HTERT RPE-1 (cell line): Measurements from ENCODE around the gene ZC3H4.
"Not testable (repeated sequence)": the region's sequence is repeated elsewhere in the genome, so short reads cannot be mapped to it uniquely, and the experiment has no call there.

ENCODE experiments used
- in situ Hi-C: fragments of 300-500 bp; cut with MboI; formaldehyde crosslinking; loops from 4 replicates; pipeline ENCODE4 v1.14.3; 2020; ENCODE audit warnings: low sequenced_read_pairs

Gene ZC3H4

DNA sequence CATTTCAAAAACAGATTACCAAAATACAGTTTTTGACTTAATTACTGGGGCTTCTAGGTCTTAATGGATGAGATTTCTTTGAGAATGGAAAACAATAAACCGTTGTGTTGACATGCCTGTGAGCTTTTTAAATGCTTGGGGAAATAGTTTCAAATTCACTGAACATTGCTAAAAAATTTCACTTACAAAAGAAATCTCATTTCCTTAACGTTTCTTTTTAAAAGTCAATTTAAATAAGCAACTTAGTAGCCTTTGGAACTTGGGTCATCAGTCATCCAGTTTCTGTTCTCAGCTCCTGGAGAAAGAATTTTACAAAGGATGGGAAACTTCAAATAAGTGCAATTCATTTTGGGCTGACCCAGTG lies 4.4 kb downstream of the ZC3H4 start:
- in situ Hi-C loops: no loop called here

DNA sequence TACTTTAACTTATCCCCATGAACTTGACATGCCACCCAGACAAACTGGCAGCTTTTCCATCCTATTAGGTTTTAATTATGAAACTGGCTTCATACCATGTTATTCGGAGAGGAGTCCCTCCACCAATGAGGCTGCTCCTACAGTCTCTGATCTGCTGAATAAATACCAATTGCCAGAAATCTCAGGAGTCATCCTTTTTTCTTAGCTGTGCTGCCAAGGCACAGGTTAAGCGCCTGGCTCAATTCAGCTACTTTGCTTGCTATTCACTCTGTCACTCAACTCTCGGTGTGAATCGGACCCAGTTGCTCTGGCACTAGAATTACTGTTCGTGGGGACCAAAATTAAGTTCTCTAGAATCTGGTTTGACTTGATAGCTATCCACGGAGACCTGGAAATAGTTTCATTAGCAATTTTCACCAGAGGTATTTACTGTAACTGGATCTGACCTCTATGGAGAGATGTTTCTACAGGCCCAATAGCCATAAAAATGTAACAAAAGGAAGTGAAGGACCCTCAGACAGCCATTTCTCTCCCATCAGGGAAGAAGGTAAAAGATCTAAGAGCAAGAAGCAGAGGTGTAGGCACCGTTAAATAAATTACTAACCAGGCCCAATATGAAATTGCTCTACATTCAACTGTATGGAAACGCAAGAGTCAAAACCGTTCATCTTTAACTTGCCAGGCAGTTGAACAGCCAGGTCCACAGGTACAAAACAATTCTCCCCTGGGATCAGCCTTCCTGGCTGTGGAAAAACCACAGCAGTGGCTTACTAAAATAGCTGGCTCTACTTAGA lies 5.4 kb downstream of the ZC3H4 start:
- in situ Hi-C loops: no loop called here

DNA sequence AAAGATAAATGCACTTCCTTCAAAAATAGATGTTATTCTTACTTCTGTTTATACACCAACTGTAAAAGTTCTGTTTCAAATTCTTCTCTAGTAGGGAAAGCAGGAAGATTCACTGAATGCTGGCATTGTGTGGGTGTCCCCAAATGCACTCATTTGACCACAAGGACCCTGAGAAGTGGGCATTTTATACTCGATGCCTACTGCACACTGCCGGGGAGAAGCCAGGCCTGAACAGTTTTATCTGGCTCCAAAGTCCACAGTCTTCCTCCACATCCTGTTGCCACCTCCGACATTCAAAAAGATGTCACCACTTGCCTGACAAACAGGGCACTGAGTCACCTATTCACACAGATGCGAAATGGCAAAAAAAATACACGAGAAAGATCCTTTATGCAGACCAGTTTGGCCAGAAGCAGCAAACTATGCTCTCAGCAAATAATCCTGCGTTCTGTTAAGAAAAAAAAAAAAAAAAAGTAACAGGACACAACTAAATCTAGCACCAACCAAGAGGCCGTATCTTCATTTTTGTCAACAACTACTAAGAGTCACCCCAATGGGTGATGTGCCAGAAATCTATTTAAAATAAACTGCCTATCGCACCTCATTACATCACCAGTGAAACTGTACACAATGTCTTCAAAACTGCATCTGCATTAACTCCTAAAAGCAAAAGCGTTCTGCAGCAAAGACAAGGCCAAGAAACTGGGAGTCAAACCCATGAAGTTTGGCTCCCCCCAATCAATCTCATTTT lies 6.2 kb downstream of the ZC3H4 start:
- in situ Hi-C loops: no loop called here

DNA sequence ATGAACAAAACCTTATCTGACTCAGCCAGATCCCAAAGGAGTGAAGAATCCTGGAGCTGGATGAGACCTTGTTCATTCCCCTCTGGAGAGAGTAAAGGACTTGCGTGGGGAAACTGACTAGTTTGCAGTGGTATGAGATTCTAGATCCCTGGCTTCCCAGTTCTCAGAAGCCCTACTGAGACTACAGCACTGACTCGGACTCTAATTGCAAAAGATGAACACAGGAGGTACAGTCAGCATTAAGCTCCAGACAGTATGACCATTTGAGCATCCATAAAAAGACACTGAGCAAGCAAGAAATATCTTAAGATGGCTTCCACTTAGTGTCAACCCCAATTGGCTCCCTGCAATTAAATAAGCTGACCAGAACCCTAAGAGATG lies 6.8 kb downstream of the ZC3H4 start:
- in situ Hi-C loops: no loop called here

DNA sequence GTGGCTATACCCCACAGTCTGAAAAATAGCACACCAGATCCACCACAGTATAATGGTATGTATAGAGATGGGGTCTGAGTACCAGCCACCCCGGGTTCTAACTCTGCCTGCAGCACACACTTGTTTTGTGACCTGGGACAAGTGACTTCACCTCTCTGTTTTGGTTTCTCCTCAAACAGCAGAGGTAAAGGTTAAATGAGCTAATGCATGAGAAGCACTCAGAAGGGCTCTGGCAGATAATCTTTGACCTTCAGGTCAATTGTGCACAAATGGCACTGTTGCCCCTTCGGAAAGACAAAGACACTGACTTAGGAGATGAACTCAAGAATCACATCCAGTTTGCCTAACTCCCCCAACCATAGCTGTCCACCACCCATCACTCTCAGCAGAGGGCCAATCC lies 7.7 kb downstream of the ZC3H4 start:
- in situ Hi-C loops: no loop called here

DNA sequence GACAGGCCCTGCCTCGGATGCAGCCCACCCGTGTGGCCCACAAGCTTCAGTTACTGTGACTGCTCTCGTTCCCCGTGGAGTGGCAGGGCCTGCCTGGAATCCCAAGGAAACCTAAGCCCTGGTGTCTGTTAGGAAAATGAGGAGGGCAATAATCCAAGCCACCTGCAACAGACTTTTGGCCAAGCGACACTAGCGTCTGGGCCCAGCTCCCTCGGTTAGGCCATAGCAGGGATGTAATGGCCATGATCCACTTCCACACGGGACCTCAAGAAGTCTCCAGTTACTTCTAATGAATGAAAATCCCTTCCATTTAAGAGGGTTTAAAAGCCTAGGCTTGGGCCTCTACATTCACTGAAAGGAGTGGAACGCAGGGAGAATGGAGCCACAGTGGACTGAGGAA lies 8.9 kb downstream of the ZC3H4 start:
- in situ Hi-C loops: no loop called here

DNA sequence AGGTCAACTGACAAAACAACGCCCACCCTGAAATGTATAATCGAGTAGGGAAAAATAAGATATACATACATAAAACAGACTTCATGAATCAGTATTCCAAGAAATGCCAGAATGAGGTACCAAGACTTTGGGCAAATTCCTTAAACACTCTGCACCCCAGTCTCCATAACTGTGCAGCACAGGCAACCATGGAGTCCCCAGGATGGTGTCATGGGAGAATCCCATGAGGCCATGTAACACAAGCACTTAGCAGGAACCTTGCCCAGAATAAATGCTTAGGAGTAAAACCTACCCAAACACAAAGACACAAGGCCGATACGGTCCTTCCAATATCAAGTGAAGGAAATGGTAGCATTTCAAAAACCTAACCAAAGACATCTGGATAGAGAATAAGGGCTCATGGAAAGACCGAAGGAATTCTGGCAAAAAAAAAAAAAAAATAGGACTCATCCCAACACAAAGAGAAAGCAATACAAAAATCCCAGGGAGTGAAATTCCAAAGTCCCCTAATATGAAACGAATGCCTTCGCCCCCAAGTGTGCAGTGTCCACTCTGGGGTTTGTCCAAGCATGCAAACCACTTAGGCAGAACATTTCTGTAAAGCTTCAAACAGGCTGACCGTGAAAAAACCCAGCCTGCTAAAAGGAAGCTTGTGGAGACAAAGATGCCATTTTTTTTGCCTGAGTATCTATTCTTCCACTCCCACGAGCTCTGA lies 11.1 kb downstream of the ZC3H4 start:
- in situ Hi-C loops: no loop called here

DNA sequence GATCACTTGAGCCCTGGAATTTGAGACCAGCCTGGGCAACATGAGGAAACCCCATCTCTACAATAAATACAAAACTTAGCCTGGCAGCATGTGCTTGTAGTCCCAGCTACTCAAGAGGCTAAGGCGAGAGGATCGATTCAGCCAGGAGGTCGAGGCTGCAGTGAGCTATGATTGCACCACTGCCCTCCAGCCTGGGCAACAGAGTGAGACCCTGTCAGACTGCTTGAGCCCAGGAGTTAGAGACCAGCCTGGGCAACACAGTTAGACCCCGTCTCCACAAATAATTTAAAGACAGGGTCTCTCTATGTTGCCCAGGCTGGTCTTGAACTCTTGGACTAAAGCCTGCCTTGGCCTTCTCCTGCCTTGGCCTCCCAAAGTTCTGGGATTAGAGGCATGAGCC lies 12.5 kb downstream of the ZC3H4 start:
- in situ Hi-C loops: not testable (repeated sequence)

DNA sequence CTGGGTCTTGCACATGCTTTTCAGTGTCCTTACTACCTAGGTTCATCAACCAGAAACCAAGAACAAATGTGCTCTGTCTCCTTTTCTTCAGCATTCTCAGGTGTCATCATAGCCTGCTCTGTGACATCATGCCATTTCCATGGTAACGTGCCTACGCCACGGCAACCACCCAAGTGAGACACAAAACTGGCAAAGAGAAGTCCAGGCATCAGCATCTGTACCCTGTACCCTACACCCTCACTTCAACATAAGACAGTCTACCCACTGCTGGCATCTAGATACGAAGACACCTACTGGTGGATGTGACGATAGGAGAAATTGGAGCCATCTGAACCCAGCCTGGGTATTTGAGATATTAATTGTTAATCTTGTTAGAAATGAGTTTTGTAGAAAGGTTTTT lies 13.3 kb downstream of the ZC3H4 start:
- in situ Hi-C loops: no loop called here

DNA sequence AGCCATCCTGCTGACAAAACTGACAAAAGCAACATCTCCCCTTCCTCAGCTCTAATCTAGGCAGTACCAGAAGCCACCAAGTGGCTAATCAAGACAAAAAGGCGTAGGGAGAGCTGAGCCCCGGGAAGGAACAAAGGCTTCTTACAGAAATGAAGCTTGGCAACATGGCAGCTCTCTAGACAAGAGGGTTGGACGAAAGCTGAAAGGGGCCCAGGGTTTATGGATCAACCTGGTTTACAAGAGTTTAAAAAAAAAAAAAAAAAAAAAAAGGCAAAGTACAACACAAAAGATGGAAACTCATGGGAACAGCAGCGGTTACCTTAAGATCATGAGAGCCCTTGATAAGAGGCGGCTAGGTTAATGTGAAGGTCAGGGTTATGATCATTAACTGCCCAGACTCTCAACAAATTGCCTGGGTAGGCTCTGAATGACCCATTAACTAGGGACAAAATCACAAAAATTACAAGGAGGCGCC lies 14.0 kb downstream of the ZC3H4 start:
- in situ Hi-C loops: no loop called here

DNA sequence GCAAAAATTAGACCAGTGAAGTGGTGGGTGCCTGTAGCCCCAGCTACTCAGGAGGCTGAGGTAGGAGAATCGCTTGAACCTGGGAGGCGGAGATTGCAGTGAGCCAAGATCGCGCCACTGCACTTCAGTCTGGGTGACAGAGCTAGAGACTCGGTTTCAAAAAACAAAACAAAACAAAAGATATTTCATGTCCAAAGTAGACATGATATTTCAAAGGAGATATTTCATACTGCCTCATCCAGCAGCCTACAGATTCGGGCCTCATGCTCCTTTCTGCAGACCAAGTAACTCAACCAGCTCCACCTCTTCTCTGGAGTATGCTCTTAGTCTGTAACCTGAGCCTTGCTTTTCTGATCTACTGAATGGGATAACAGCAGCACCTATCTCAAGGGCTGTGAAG lies 15.0 kb downstream of the ZC3H4 start:
- in situ Hi-C loops: no loop called here

DNA sequence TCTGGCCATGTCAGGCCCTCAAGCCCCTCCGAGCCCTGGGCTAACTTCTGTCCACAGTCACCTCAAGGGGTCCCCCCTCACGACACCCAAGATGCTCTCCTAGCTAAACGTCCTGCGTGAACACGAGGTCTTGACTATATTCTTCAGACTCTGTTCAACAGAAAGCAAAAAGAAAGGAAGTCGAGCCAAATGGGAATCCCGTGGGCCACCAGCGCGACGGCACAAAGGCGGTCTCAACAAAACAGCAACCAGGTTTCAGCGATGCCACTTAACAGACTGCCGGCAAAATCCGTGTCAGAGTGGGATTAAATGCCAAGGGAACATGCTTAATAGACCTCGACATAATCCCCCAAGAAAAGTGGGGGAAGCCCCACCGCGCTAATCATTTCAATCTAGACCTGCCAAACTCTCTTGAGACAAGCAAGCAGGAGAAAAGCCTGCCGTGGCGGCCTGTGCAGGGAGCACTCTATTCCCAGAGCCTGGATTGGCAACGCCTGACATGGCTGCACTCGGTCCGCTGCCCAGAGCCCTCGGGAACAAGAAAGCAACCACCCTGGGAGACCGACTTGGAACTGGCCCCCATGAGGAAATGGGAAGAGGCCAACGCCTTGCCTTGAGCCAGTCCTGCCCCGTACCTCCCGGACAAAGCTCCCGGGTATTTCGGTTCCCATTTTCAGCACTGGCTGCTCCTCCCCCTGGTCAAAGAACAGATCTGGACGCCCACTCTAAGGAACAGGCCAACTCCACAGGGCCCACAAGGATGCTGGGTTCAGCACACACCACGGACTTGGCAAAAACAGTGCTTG lies 16.0 kb downstream of the ZC3H4 start:
- in situ Hi-C loops: no loop called here

DNA sequence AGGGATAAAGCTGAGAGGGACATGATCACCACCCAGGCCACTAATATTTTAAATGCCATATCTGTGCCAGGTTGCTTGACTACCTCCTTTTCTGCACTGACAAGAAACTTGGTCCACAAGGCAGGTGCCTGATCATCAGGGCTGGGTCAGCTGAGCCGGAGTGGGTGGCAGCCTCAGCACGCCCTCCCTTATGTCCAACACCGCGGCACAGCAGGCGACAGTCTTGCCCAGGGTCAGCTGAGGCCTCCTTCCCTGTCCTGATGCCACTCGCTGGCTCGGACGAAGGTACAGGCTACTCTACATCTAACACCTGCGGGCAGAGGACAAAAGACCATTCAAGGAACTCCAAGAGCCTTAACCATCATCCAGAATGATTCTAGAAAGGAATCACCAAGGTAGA lies 16.9 kb downstream of the ZC3H4 start:
- in situ Hi-C loops: no loop called here

DNA sequence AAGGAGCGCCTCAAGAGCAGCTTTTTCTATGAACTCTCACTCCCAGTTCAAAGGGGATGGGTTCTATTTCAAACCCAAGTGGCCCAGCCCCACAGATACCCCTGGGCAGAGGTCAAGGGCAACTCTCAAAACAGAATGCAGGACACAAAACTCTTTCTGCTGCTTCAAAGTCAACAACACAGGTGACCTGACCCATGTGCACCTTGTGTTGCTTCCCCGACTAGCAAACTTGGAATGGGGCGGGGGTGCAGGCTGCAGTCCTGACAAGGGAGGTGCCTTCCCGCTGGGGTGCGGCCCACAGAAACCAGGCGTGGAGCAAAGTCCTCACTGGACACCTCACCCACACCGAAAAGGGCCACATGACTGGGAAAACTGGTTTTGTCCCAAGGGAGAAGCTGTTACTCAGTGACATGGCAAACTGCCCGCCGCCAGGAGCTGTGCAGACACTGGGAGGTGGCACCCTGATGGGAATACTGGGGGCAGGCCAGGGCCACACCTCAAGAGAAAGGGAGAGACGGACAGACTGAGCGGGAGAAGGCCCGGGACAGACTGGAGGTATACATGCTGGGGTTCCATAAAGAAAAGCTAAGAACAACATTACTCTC lies 17.4 kb downstream of the ZC3H4 start:
- in situ Hi-C loops: no loop called here

DNA sequence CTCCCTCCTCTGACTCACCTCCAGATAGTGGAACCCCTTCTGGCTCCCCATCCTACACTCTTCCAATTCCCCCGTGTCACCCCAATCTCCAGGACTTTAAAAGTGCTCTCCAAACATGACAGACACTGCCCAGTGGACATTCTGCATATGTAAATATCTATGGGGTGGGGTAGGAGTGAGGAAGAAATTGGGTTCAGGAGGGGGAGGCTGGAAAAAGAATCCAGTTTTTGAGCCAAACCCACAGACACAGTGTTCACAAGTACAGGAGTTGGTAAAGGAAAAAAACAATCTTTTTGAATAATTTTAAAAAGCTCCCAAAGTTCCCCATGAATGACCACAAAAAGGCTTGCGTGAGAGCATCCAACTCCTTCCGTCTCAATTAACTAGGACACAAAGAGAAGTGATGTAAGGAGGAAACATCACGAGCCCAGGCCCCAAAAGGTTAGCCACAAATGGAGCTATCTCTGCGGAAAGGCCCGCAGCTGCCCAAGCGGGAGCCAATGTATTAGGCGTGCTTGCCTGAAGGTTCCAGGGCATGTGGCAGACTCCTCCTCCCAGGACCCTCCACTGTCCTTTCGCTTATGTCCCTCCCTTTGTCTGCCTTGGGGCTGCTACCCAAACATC lies 18.0 kb downstream of the ZC3H4 start:
- in situ Hi-C loops: no loop called here

DNA sequence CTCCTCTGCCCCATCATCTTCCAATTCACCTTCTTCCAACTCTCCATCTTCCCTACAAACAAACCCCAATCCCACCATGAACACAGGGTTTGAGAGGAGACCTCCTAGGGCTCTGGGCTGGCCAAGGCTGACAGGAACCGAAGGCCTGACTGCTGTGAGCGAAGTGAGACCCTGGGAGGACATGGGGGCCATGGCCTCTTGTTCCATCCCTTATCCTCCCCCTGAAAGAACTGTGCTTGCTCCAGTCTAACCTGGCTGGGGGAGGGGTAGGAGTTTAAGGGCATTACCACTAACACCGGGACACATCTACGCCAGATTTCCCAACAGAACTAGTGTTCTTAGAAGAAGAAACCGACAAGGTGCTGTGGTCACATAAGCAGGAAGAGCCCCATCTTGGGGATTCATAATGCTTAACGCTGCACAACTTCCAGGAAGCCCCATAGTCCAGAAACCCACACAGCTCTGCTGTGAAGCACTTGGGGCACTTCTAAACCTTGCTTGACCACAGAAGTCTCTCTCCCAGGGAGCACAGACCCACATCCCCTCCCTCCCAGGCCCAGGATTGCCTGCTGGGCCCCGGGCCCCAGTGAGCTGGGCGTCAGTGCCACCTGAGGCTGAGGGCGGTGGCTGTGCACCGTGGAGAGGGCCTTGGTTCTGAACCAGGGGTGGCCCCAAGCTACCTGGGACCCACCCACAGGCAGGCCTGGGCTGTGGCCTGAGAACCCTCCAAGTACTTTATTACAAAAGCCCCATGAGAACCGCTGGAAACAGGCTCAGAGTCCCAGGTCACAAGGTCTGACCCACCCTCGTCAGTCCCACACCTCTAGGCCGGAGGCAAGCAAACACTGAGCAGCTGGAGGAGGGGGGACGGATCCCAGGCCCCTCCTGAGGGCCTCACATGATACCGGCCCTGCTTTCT lies 18.8 kb downstream of the ZC3H4 start:
- in situ Hi-C loops: no loop called here

DNA sequence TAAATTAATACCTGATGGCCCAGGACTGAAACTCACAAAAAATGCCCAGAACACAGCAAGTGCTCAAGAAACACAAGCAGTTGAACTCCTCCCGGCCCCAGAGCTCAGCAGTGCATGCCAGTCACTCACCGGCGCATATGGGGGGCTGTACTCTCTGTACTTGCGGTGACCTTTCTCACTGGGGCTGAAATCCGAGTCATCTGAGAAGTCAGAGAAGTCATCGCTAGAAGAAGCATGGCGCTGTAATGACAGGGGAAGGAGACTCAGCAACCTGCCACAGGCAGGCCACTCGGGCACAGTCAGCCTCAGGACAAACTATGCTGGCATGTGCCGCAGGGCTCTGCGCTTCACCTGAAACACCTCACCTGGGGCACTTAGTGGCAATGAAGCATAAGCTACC lies 19.7 kb downstream of the ZC3H4 start:
- in situ Hi-C loops: no loop called here

DNA sequence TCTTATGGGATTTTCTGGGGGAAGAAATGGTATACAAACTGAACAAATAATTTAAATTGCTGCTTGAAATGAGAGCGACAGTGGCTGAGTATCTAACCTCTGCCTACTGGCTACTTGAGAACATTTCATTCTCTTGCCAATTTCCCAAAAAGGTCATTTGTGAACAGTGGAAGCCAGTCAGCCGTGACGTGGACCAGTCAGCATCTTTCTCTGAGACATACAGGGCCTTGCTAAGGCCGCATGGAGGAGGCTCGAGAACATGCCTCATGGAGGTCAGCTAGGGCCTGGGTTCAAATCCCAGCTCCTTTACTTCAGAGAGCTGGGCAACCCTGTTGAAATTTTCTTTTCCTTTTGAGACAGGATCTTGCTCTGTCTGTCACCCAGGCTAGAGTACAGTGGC lies 20.3 kb downstream of the ZC3H4 start:
- in situ Hi-C loops: no loop called here

DNA sequence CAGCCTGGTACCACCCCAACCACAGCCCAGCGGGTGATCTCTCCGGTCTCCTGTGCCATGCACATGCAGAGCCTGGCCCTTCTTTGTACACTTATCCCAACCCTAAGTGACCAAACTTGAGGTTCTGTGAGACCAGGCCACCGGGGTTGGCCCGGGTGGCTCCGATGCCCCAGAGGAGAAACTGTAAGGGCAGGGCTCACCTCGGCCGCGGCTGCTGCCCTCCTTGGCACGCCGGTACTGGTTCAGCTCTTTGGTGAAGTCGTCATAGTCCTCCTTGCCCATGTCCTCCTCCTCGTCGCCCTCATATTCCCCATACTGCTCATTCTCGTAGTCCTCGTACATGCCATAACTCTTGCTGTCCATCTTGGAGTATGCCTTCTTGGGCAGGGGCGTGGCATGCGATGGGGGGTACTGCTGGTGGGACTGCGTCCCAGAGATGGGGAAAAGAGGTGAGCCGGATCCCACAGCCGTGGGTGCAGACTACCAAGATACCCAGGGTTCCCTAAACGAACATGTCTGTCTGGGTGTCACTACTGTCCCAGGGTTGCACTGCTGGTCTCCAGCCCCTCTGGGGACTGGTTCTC lies 23.7 kb downstream of the ZC3H4 start:
- in situ Hi-C loops: no loop called here
